KOPT-K1 (cell line): ENCODE measurements around the gene ZMIZ2.

Source experiments
- H3K27ac ChIP-seq: fragments of 200-600 bp; sonication (generic); 2 replicates; pipeline ENCODE4 v1.5.1; 2016; ENCODE audit warnings: antibody characterized with exemption, mild to moderate bottlenecking, low read depth, low read length; ENCODE audit not compliant: poor library complexity, severe bottlenecking
- H3K36me3 ChIP-seq: fragments of 200-600 bp; sonication (generic); 2 replicates; pipeline ENCODE4 v1.5.1; 2017; ENCODE audit warnings: antibody characterized with exemption, mild to moderate bottlenecking, low read length, moderate library complexity; ENCODE audit not compliant: insufficient read depth
- H3K9me3 ChIP-seq: fragments of 200-600 bp; sonication (generic); 2 replicates; pipeline ENCODE4 v1.5.1; 2017; ENCODE audit warnings: antibody characterized with exemption, low read length, mild to moderate bottlenecking; ENCODE audit not compliant: insufficient read depth, poor library complexity, severe bottlenecking

ZMIZ2 gene

DNA sequence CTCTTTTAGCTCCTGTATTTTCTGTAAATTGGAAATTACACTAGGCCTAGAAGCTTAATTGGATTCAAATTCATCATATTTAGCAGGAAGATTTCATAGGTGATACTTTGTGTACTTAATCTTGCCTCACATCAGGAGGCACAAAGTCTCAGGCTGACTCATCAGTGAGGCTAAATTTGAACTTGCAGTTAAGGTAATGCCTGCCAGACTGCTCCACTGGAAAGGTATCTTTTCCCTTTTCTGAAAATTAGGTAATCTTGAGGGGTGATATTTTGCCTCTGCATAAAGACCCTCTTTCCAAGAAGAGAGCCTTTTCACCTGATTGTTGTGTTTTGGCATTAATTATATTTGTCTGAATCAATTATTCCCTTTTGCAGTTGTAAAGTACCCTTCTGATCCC is 62.4 kb downstream of the ZMIZ2 start:
- peaks cover 6% of the 10 kb centered on the region; the same call in 1 of the 2 replicates for H3K36me3 ChIP-seq
- no peak overlapping the region for H3K27ac ChIP-seq
- H3K9me3 ChIP-seq = no peaks in the 10 kb centered on the region

DNA sequence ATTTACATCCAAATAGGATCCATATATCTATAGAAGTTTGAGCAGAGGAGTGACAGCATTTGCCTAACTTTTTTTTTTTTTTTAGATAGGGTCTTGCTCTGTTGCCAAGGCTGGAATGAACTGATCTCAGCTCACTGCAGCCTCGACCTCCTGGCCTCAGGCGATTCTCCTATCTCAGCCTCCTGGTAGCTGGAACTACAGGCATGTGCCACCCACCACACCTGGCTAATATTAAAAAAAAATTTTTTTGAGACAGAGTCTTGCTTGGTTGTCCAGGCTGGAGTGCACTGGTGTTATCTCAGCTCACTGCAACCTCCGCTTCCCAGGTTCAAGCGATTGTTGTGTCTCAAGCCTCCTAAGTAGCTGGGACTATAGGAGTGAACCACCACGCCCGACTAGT is 62.9 kb downstream of the ZMIZ2 start:
- Histone ChIP-seq H3K9me3 (no peaks in the 10 kb centered on the region), H3K27ac (no peak overlapping the region), H3K36me3 (peaks cover 6% of the 10 kb centered on the region; the same call in 1 of the 2 replicates)

DNA sequence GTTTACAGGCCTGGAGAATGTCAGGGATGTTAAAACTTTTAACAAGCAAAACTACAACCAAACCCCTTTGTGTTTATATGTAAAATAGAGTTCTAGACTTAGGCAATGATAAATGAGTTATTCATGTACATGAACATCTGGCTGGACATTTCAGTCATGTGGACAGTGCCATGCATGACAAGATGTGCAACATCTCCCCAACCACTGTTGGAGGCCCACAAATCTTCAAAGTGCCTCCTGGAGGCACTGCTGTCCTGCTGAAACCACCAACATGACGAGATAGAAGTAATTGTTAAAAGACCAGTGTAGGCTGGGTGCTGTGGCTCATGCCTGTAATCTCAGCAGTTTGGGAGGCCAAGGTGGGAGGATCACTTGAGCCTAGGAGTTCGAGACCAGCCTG is 66.3 kb downstream of the ZMIZ2 start:
- Histone ChIP-seq H3K27ac (no peak overlapping the region), H3K36me3 (no peaks in the 10 kb centered on the region), H3K9me3 (no peaks in the 10 kb centered on the region)

DNA sequence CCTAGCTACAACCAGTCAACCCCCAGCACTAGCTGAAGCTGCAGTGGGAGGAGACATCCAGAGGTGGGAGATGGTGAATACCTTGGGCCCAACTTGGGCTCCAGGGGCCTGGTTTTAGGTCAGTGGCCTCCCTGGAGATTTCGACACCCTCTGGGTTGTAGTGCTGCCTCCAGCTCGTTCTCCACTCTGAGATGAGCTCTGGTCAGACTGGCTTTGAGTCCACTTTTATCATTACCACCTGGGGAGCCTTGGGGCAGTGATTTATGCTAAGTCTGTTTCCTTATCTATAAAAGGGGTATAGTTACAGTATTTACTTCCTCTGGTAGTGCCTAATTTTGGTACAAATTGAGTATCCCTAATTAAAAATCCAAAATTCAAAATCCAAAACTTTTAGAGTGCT is 70.6 kb downstream of the ZMIZ2 start:
- no peak overlapping the region for H3K27ac ChIP-seq
- peaks cover 25% of the 10 kb centered on the region for H3K36me3 ChIP-seq
- H3K9me3 ChIP-seq = no peaks in the 10 kb centered on the region
